ENCODE results near the gene EMX1. TPM values are rescaled to one million over a fixed set of nuclear protein-coding genes. Genes with fewer than 3 reads are reported as not detected.
A peak's percentile ranks its signal among the peaks of the same experiment; 100 is the strongest.

The EMX1 gene
- total and polyA plus RNA-seq, 2 of the 13 experiments (the other 11 are each of a cell fraction or from before 2014, with no cell fraction given), result 0.62 to 4.9 TPM

GRCh38 chr2:72983500-72984161 is 66.3 kb downstream of the EMX1 start (continued):
- TF ChIP-seq ZBTB49 (CRISPR knock-in tag; IDR thresholded peaks at IDR 0.05; ENCODE audit: borderline replicate concordance) (no peak), RBAK (CRISPR knock-in tag; IDR thresholded peaks at IDR 0.05) (0 out of 2 replicates have a peak, but pooled peaks have one; percentile 52), KDM5B (CRISPR knock-in tag; IDR thresholded peaks at IDR 0.05; ENCODE audit: borderline replicate concordance) (0 out of 2 replicates have a peak, but pooled peaks have one; percentile 13), JUNB (CRISPR knock-in tag; IDR thresholded peaks at IDR 0.05; ENCODE audit: borderline replicate concordance) (no peak), POLR2A (IDR thresholded peaks at IDR 0.05; ENCODE audit: insufficient read depth in 1 of 2, low read depth in 2 of 2, low read length in 2 of 2) (no peak), RXRB (CRISPR knock-in tag; IDR thresholded peaks at IDR 0.05; ENCODE audit: borderline replicate concordance) (peak; percentile 50; the same call in 1 of the 2 replicates), CTCF (CRISPR knock-in tag; IDR thresholded peaks at IDR 0.05) (peak; percentile 13; the same call in 1 of the 2 replicates), ZNF607 (CRISPR knock-in tag; IDR thresholded peaks at IDR 0.05; ENCODE audit: borderline replicate concordance) (no peak), ETV5 (CRISPR knock-in tag; IDR thresholded peaks at IDR 0.05; ENCODE audit: borderline replicate concordance) (peak; percentile 73), ZNF788 (CRISPR knock-in tag; IDR thresholded peaks at IDR 0.05; ENCODE audit: borderline replicate concordance) (peak; percentile 58; the same call in 1 of the 2 replicates), TRIM24 (CRISPR knock-in tag; IDR thresholded peaks at IDR 0.05) (no peak), ERF (CRISPR knock-in tag; IDR thresholded peaks at IDR 0.05) (peak; percentile 49; the same call in 1 of the 2 replicates), LCORL (IDR thresholded peaks at IDR 0.05) (no peak), LCORL (CRISPR knock-in tag; IDR thresholded peaks at IDR 0.05) (0 out of 2 replicates have a peak, but pooled peaks have one; percentile 42)
- TF ChIP-seq, protein P1, sequence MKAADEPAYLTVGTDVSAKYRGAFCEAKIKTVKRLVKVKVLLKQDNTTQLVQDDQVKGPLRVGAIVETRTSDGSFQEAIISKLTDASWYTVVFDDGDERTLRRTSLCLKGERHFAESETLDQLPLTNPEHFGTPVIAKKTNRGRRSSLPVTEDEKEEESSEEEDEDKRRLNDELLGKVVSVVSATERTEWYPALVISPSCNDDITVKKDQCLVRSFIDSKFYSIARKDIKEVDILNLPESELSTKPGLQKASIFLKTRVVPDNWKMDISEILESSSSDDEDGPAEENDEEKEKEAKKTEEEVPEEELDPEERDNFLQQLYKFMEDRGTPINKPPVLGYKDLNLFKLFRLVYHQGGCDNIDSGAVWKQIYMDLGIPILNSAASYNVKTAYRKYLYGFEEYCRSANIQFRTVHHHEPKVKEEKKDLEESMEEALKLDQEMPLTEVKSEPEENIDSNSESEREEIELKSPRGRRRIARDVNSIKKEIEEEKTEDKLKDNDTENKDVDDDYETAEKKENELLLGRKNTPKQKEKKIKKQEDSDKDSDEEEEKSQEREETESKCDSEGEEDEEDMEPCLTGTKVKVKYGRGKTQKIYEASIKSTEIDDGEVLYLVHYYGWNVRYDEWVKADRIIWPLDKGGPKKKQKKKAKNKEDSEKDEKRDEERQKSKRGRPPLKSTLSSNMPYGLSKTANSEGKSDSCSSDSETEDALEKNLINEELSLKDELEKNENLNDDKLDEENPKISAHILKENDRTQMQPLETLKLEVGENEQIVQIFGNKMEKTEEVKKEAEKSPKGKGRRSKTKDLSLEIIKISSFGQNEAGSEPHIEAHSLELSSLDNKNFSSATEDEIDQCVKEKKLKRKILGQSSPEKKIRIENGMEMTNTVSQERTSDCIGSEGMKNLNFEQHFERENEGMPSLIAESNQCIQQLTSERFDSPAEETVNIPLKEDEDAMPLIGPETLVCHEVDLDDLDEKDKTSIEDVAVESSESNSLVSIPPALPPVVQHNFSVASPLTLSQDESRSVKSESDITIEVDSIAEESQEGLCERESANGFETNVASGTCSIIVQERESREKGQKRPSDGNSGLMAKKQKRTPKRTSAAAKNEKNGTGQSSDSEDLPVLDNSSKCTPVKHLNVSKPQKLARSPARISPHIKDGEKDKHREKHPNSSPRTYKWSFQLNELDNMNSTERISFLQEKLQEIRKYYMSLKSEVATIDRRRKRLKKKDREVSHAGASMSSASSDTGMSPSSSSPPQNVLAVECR (CRISPR knock-in tag; IDR thresholded peaks at IDR 0.05; ENCODE audit: borderline replicate concordance), result peak; percentile 48; the same call in 1 of the 2 replicates
- TF ChIP-seq, protein P2, sequence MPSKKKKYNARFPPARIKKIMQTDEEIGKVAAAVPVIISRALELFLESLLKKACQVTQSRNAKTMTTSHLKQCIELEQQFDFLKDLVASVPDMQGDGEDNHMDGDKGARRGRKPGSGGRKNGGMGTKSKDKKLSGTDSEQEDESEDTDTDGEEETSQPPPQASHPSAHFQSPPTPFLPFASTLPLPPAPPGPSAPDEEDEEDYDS (CRISPR knock-in tag; IDR thresholded peaks at IDR 0.05), result 0 out of 2 replicates have a peak, but pooled peaks have one; percentile 43
- TF ChIP-seq, protein P3, sequence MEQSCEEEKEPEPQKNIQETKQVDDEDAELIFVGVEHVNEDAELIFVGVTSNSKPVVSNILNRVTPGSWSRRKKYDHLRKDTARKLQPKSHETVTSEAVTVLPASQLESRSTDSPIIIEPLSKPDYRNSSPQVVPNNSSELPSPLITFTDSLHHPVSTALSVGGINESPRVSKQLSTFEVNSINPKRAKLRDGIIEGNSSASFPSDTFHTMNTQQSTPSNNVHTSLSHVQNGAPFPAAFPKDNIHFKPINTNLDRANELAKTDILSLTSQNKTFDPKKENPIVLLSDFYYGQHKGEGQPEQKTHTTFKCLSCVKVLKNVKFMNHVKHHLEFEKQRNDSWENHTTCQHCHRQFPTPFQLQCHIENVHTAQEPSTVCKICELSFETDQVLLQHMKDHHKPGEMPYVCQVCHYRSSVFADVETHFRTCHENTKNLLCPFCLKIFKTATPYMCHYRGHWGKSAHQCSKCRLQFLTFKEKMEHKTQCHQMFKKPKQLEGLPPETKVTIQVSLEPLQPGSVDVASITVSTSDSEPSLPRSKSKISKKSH (CRISPR knock-in tag; IDR thresholded peaks at IDR 0.05; ENCODE audit: borderline replicate concordance), result no peak

All from HepG2 (cell line).